MV-4-11 (cell line): Measurements from ENCODE around the gene WNT3A.

ENCODE experiments used
- DNase-seq: peaks from one replicate; lab custom pipeline; 2025; lab: John Stamatoyannopoulos, UW

The WNT3A gene

GRCh38 chr1:228101614-228101993 is 94.8 kb downstream of the WNT3A start:
- DNase-seq, result no peak

GRCh38 chr1:228101994-228102790 is 95.4 kb downstream of the WNT3A start:
- DNase-seq, result no peak

- peak; percentile 87 for DNase-seq
Observed at GRCh38 chr1:228102791-228103620, 96.2 kb downstream of the WNT3A start, which contains the start of gene C1orf35. TSS of gene C1orf35 (minus strand) at chr1:228103325. CDS start at chr1:228103227, 98 bp downstream.

- no peak for DNase-seq
Observed at GRCh38 chr1:228104526-228105269, 97.9 kb downstream of the WNT3A start.

- DNase-seq, result no peak
Observed at GRCh38 chr1:228105270-228105995, 98.6 kb downstream of the WNT3A start.

- DNase-seq, result no peak
Observed at GRCh38 chr1:228105996-228106799, 99.4 kb downstream of the WNT3A start.

GRCh38 chr1:228106800-228107054 is 99.9 kb downstream of the WNT3A start:
- DNase-seq, result no peak

GRCh38 chr1:228107636-228108035 is 100.8 kb downstream of the WNT3A start:
- DNase-seq, result no peak

- peak; percentile 84 for DNase-seq
Observed at GRCh38 chr1:228108055-228108690, 101.4 kb downstream of the WNT3A start.

- DNase-seq, result no peak
Observed at GRCh38 chr1:228108742-228109072, 101.9 kb downstream of the WNT3A start.

- peak; percentile 91 for DNase-seq
Observed at GRCh38 chr1:228109073-228109961, 102.5 kb downstream of the WNT3A start, which contains the start of gene MRPL55. TSS of gene MRPL55 (minus strand) at chr1:228109299. CDS start at chr1:228108260, 1,039 bp downstream.

GRCh38 chr1:228109962-228110488 is 103.2 kb downstream of the WNT3A start:
- no peak for DNase-seq

GRCh38 chr1:228110556-228110955 is 103.8 kb downstream of the WNT3A start:
- no peak for DNase-seq
